ENCODE data around the gene LRRN2. TPM values are rescaled to one million over a fixed set of nuclear protein-coding genes. Genes with fewer than 3 reads are reported as not detected.

Gene LRRN2
- polyA plus RNA-seq, 4 donors, result 3.0 to 3.1 TPM; not detected in 2

DNA sequence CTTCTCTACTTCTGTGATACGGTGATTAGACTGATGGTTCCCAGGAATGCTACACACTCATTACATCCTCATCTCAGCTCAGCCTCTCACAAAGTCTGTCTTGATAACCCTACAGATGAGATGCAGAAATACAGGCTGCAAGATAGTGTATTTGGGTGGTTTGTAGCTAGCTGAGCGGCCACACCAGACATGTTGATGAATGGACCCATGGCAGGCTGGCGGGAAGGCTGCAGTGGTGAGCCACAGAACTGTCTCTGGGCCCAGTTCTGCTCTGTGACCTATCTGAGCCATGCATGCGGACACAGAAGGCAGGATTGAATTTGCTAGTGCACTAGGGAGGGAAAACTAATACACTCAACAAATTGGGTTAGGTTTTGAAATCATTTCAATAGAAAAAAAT lies 71.9 kb downstream of the LRRN2 start:
- H3K4me1 ChIP-seq (ENCODE audit: control insufficient read depth in 3 of 3, insufficient read depth in 2 of 3, low read depth in 1 of 3, low read length in 2 of 3), result no peaks in the 10 kb centered on the region
- 85 to 89% (median 87%) methylated on average over 4 of the region's 4 CpGs for WGBS, 3 donors
- peaks cover 0 to 2% (median 0%) of the 10 kb centered on the region in 3 donors for H3K27me3 ChIP-seq (ENCODE audit: control insufficient read depth in 3 of 3, insufficient read depth in 3 of 3, low read length in 3 of 3)
- DNase-seq, result no peak
- no peaks in the 10 kb centered on the region for H3K9me3 ChIP-seq (ENCODE audit: control insufficient read depth in 2 of 2, insufficient read depth in 1 of 2, low read depth in 1 of 2, low read length in 1 of 2)
- H3K36me3 ChIP-seq (ENCODE audit: control insufficient read depth in 3 of 3, insufficient read depth in 2 of 3, low read depth in 1 of 3, low read length in 3 of 3), result no peaks in the 10 kb centered on the region
- no peak for FAIRE-seq
- no peak overlapping the region for H3K4me3 ChIP-seq (ENCODE audit: low read depth in 1 of 3, low read length in 3 of 3)
- H3K27ac ChIP-seq (ENCODE audit: low read depth in 1 of 3, low read length in 2 of 3), result no peak overlapping the region

DNA sequence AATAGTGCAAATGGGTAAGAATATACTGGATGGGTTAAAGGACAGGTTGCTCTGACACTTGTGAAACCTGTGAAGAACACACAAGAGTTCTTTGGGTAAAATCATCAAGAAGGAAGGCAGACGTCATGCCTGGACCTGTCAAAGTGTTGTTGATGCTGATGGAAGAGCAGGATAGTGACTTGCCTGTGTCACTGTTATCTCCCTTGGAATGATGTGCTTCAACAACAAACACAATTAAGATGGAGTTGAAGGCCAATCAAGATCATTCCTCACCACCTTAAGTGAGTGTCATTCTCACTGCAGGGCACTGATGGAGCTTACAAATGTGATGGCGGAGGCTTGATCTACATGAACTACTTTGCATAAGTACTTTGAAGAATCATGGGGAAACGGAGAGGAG lies 73.2 kb downstream of the LRRN2 start:
- Histone ChIP-seq H3K4me3 (ENCODE audit: low read depth in 1 of 3, low read length in 3 of 3) (no peak overlapping the region), H3K4me1 (ENCODE audit: control insufficient read depth in 3 of 3, insufficient read depth in 2 of 3, low read depth in 1 of 3, low read length in 2 of 3) (no peaks in the 10 kb centered on the region), H3K27me3 (ENCODE audit: control insufficient read depth in 3 of 3, insufficient read depth in 3 of 3, low read length in 3 of 3) (peaks cover 0 to 7% (median 2%) of the 10 kb centered on the region in 3 donors), H3K9me3 (ENCODE audit: control insufficient read depth in 2 of 2, insufficient read depth in 1 of 2, low read depth in 1 of 2, low read length in 1 of 2) (no peaks in the 10 kb centered on the region), H3K36me3 (ENCODE audit: control insufficient read depth in 3 of 3, insufficient read depth in 2 of 3, low read depth in 1 of 3, low read length in 3 of 3) (no peaks in the 10 kb centered on the region), H3K27ac (ENCODE audit: low read depth in 1 of 3, low read length in 2 of 3) (no peak overlapping the region)
- no peak for DNase-seq
- FAIRE-seq, result no peak
- WGBS, 3 donors, result 84 to 91% (median 90%) methylated on average over 3 of the region's 3 CpGs

DNA sequence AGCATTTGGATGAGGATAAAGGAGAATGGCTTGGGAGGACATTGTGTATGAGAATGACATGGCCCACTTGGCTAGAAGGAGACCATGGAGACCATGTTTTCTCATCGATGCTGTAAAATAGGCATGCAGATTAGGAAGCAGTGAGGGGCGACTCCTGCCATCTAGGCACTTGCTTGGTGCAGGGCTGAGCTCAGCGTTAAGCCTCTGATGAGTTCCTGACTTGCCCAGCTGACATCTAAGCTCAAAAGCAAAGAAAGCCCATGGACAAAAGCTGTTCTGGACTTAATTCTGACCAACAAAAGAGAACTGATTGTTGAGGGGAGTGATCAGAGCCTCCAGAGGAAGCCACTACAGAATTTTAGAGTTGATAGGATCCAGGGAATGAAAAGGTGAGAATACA lies 74.5 kb downstream of the LRRN2 start:
- DNase-seq (no peak), FAIRE-seq (no peak)
- Histone ChIP-seq H3K4me1 (ENCODE audit: control insufficient read depth in 3 of 3, insufficient read depth in 2 of 3, low read depth in 1 of 3, low read length in 2 of 3) (no peaks in the 10 kb centered on the region), H3K36me3 (ENCODE audit: control insufficient read depth in 3 of 3, insufficient read depth in 2 of 3, low read depth in 1 of 3, low read length in 3 of 3) (no peaks in the 10 kb centered on the region), H3K27me3 (ENCODE audit: control insufficient read depth in 3 of 3, insufficient read depth in 3 of 3, low read length in 3 of 3) (peaks cover 0 to 7% (median 2%) of the 10 kb centered on the region in 3 donors), H3K9me3 (ENCODE audit: control insufficient read depth in 2 of 2, insufficient read depth in 1 of 2, low read depth in 1 of 2, low read length in 1 of 2) (no peaks in the 10 kb centered on the region), H3K27ac (ENCODE audit: low read depth in 1 of 3, low read length in 2 of 3) (no peak overlapping the region), H3K4me3 (ENCODE audit: low read depth in 1 of 3, low read length in 3 of 3) (no peak overlapping the region)
- 70 to 79% (median 71%) methylated on average over 3 of the region's 3 CpGs for WGBS, 3 donors

DNA sequence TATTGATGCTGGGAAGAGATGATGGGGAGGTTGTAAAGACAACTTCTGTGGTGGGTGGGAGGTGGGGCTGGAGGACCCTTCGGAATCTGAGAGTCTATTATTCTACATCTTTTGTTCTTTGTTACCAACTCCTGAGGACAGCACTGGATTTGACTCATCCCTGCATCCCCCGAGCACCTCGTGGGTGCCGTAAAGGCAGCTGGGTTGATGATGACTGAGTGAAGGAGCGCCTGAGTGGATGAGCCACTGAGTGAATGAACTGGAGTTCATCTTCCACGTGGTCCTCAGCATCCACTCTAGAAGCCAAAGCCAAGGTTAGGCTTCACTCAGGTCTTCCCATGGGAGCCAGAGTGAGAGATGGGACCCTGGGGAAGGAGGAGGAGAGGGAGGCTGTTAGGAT lies 77.6 kb downstream of the LRRN2 start:
- Histone ChIP-seq H3K9me3 (ENCODE audit: control insufficient read depth in 2 of 2, insufficient read depth in 1 of 2, low read depth in 1 of 2, low read length in 1 of 2) (no peaks in the 10 kb centered on the region), H3K4me3 (ENCODE audit: low read depth in 1 of 3, low read length in 3 of 3) (no peak overlapping the region), H3K36me3 (ENCODE audit: control insufficient read depth in 3 of 3, insufficient read depth in 2 of 3, low read depth in 1 of 3, low read length in 3 of 3) (no peaks in the 10 kb centered on the region), H3K27me3 (ENCODE audit: control insufficient read depth in 3 of 3, insufficient read depth in 3 of 3, low read length in 3 of 3) (peaks cover 0 to 7% (median 0%) of the 10 kb centered on the region in 3 donors), H3K27ac (ENCODE audit: low read depth in 1 of 3, low read length in 2 of 3) (no peak overlapping the region), H3K4me1 (ENCODE audit: control insufficient read depth in 3 of 3, insufficient read depth in 2 of 3, low read depth in 1 of 3, low read length in 2 of 3) (no peaks in the 10 kb centered on the region)
- DNase-seq (no peak), FAIRE-seq (no peak)
- 76 to 82% (median 81%) methylated on average over 6 of the region's 6 CpGs for WGBS, 3 donors

DNA sequence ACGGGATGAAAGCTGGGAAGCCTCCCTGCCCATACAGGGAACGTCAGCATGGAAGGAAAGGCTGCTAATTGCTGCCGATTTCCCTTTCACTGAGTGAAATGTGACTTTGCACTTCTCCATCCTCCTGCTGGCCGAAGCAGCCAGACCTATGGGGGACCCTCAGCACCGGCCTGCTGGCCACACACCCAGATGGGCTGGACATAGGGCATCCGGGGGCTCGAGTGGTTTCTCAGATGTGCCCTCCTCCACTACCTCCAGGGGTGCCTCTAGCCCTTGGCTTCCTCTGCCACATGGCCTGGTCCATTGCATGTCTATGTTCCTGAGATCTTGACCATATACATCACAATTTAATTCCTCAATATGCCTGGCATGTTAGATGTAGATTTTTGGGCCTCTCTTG lies 79.7 kb downstream of the LRRN2 start:
- H3K36me3 ChIP-seq (ENCODE audit: control insufficient read depth in 3 of 3, insufficient read depth in 2 of 3, low read depth in 1 of 3, low read length in 3 of 3), result no peaks in the 10 kb centered on the region
- peaks cover 0 to 7% (median 0%) of the 10 kb centered on the region in 3 donors for H3K27me3 ChIP-seq (ENCODE audit: control insufficient read depth in 3 of 3, insufficient read depth in 3 of 3, low read length in 3 of 3)
- 65 to 75% (median 70%) methylated on average over 7 of the region's 7 CpGs for WGBS, 3 donors
- H3K27ac ChIP-seq (ENCODE audit: low read depth in 1 of 3, low read length in 2 of 3), result no peak overlapping the region
- no peak for FAIRE-seq
- H3K4me1 ChIP-seq (ENCODE audit: control insufficient read depth in 3 of 3, insufficient read depth in 2 of 3, low read depth in 1 of 3, low read length in 2 of 3), result no peaks in the 10 kb centered on the region
- no peak overlapping the region for H3K4me3 ChIP-seq (ENCODE audit: low read depth in 1 of 3, low read length in 3 of 3)
- no peak for DNase-seq
- no peaks in the 10 kb centered on the region for H3K9me3 ChIP-seq (ENCODE audit: control insufficient read depth in 2 of 2, insufficient read depth in 1 of 2, low read depth in 1 of 2, low read length in 1 of 2)

DNA sequence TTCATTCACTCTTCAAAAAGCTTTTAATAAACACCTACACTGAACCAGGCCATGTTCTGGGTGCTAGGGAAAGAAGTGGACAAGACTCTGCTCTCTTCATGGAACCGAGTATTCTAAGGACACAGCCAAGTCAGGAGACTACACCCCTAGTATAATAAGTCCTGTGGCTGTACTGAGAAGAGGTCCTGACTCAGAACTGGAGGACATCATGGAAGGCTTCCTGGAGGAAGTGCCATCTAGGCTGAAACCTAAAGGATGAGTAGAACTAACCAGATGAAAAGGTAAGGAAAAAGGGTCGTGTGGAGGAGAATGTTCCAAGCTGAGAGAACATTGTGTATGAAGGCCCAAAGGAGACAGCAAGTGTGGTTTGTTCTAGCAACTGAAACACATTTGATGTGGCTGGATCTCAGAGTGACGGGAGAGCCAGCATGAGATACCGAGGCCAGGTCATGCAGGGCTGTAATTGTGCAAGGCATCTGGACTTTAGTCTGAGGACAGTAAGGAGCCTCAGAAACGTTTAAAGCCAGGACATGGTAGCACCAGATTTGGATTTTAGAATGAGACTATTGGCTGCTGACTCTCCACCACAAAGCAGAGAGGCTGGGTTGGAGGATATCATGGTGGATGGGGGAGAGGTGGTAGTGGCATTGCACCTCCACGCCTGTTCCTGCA lies 82.5 kb downstream of the LRRN2 start:
- Histone ChIP-seq H3K4me1 (ENCODE audit: control insufficient read depth in 3 of 3, insufficient read depth in 2 of 3, low read depth in 1 of 3, low read length in 2 of 3) (no peaks in the 10 kb centered on the region), H3K9me3 (ENCODE audit: control insufficient read depth in 2 of 2, insufficient read depth in 1 of 2, low read depth in 1 of 2, low read length in 1 of 2) (no peaks in the 10 kb centered on the region), H3K4me3 (ENCODE audit: low read depth in 1 of 3, low read length in 3 of 3) (no peak overlapping the region), H3K36me3 (ENCODE audit: control insufficient read depth in 3 of 3, insufficient read depth in 2 of 3, low read depth in 1 of 3, low read length in 3 of 3) (no peaks in the 10 kb centered on the region), H3K27ac (ENCODE audit: low read depth in 1 of 3, low read length in 2 of 3) (no peak overlapping the region), H3K27me3 (ENCODE audit: control insufficient read depth in 3 of 3, insufficient read depth in 3 of 3, low read length in 3 of 3) (peaks cover 0 to 2% (median 0%) of the 10 kb centered on the region in 3 donors)
- FAIRE-seq (no peak), DNase-seq (peak in 1 of 2 donors; percentile 51)
- 64 to 73% (median 65%) methylated on average over 6 of the region's 6 CpGs for WGBS, 3 donors

DNA sequence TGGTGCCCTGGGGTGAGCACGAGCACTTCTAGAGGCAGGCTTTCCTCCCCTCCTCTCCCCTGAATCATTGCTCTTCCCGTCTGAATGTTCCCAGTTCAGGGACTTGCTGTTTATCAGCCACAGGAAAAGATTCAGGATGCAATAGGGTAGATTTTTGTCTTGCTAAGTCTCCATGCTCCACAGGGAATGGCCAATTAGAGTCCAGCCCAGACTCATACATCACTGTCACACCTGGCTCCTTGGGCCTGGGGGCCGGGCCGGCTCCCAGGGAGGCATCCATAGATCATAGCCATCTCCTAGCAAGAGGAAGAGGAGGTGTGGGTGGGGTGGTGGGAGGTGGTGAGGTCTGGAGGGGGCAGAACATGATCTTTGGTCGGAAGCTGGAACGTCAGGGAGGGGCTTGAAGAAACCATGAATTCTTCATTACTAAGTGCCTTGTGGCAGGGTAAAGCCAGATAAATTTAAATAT lies 83.4 kb downstream of the LRRN2 start:
- H3K27ac ChIP-seq (ENCODE audit: low read depth in 1 of 3, low read length in 2 of 3), result no peak overlapping the region
- no peaks in the 10 kb centered on the region for H3K4me1 ChIP-seq (ENCODE audit: control insufficient read depth in 3 of 3, insufficient read depth in 2 of 3, low read depth in 1 of 3, low read length in 2 of 3)
- H3K4me3 ChIP-seq (ENCODE audit: low read depth in 1 of 3, low read length in 3 of 3), result no peak overlapping the region
- FAIRE-seq (no peak), DNase-seq (no peak)
- H3K36me3 ChIP-seq (ENCODE audit: control insufficient read depth in 3 of 3, insufficient read depth in 2 of 3, low read depth in 1 of 3, low read length in 3 of 3), result no peaks in the 10 kb centered on the region
- H3K27me3 ChIP-seq (ENCODE audit: control insufficient read depth in 3 of 3, insufficient read depth in 3 of 3, low read length in 3 of 3), result no peaks in the 10 kb centered on the region
- H3K9me3 ChIP-seq (ENCODE audit: control insufficient read depth in 2 of 2, insufficient read depth in 1 of 2, low read depth in 1 of 2, low read length in 1 of 2), result no peaks in the 10 kb centered on the region
- WGBS, 3 donors, result 44 to 54% (median 50%) methylated on average over 6 of the region's 6 CpGs

DNA sequence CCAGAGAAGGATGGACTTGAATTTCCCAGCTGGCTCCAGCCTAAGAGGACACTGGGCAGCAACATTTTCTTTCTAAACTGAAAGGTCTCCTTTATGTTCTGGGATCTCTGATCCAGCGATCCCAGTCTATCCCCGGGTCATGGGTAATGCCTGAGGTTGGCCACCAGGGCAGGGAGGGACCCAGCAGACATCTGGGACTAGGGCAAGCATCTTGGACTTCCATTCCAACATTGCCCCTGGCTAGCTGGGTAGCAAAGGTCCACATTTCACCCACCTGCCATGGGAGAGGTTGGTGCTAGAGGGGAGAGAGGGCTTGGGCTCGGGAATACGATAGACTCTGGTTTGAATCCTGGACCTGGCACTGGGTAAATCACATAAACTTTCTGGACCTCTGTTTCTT lies 84.6 kb downstream of the LRRN2 start:
- FAIRE-seq (no peak), DNase-seq (no peak)
- WGBS, 3 donors, result 84 to 92% (median 86%) methylated on average over 4 of the region's 4 CpGs

DNA sequence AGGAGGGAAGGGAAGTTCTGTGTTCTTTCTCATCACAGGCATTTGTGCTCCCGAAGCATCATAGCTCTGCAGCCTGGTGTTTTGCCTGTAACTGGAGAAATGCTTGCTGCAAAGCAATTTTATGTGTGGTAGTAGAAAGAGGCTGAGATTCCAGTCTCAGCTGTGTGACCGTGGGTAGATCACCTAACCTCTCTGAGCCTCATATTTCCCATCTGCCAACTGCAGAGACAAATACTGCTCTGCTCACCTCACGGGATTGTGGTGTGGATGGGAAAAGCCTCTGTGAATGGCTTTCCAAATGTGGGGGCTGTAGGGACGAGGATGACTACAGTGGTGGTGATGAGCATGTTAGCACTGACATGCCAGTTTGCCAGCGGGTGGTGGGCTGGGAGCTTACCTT lies 85.3 kb downstream of the LRRN2 start:
- no peak for DNase-seq
- Histone ChIP-seq H3K4me3 (ENCODE audit: low read depth in 1 of 3, low read length in 3 of 3) (no peak overlapping the region), H3K36me3 (ENCODE audit: control insufficient read depth in 3 of 3, insufficient read depth in 2 of 3, low read depth in 1 of 3, low read length in 3 of 3) (no peaks in the 10 kb centered on the region), H3K27ac (ENCODE audit: low read depth in 1 of 3, low read length in 2 of 3) (no peak overlapping the region), H3K4me1 (ENCODE audit: control insufficient read depth in 3 of 3, insufficient read depth in 2 of 3, low read depth in 1 of 3, low read length in 2 of 3) (no peaks in the 10 kb centered on the region), H3K27me3 (ENCODE audit: control insufficient read depth in 3 of 3, insufficient read depth in 3 of 3, low read length in 3 of 3) (no peaks in the 10 kb centered on the region), H3K9me3 (ENCODE audit: control insufficient read depth in 2 of 2, insufficient read depth in 1 of 2, low read depth in 1 of 2, low read length in 1 of 2) (no peaks in the 10 kb centered on the region)
- 86 to 89% (median 89%) methylated on average over 5 of the region's 5 CpGs for WGBS, 3 donors
- no peak for FAIRE-seq

More for the DNA sequence above, 84.6 kb downstream of the LRRN2 start:
- H3K27ac ChIP-seq (ENCODE audit: low read depth in 1 of 3, low read length in 2 of 3), result no peak overlapping the region
- H3K4me3 ChIP-seq (ENCODE audit: low read depth in 1 of 3, low read length in 3 of 3), result no peak overlapping the region
- H3K36me3 ChIP-seq (ENCODE audit: control insufficient read depth in 3 of 3, insufficient read depth in 2 of 3, low read depth in 1 of 3, low read length in 3 of 3), result no peaks in the 10 kb centered on the region
- no peaks in the 10 kb centered on the region for H3K9me3 ChIP-seq (ENCODE audit: control insufficient read depth in 2 of 2, insufficient read depth in 1 of 2, low read depth in 1 of 2, low read length in 1 of 2)
- H3K27me3 ChIP-seq (ENCODE audit: control insufficient read depth in 3 of 3, insufficient read depth in 3 of 3, low read length in 3 of 3), result no peaks in the 10 kb centered on the region
- no peaks in the 10 kb centered on the region for H3K4me1 ChIP-seq (ENCODE audit: control insufficient read depth in 3 of 3, insufficient read depth in 2 of 3, low read depth in 1 of 3, low read length in 2 of 3)
